Raji (cell line): ENCODE measurements around the gene TSPAN32.

Source experiments
- POLR2A ChIP-seq: IDR thresholded peaks from 2 replicates; pipeline ENCODE4 v1.6.1; 2011; ENCODE audit warnings: low read depth, low read length, control low read depth; ENCODE audit not compliant: insufficient read depth

The TSPAN32 gene

GRCh38 chr11:2325719-2326118 is 23.9 kb downstream of the TSPAN32 start:
- no peak for TF ChIP-seq POLR2A

GRCh38 chr11:2327032-2327431 is 25.2 kb downstream of the TSPAN32 start:
- no peak for TF ChIP-seq POLR2A

DNA sequence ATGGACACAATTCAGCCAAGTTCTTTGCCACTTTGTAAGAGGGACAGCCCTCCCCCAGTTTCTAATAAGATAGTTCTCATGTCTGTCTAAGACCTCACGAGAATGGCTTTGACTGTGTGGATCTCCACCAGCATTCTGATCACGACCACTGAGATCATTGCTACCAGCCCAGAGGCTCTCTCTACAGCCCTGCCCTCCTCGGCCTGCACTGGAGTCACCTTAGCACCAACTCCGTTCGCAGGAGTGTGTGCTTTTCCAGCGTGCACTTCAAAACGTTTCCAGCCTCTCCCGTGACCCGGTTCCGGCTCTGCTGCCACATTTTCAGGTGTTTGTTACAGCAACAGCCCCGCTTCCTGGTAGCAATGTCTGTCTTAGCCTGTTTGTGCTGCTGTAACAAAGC is 26.2 kb downstream of the TSPAN32 start:
- no peak for TF ChIP-seq POLR2A

DNA sequence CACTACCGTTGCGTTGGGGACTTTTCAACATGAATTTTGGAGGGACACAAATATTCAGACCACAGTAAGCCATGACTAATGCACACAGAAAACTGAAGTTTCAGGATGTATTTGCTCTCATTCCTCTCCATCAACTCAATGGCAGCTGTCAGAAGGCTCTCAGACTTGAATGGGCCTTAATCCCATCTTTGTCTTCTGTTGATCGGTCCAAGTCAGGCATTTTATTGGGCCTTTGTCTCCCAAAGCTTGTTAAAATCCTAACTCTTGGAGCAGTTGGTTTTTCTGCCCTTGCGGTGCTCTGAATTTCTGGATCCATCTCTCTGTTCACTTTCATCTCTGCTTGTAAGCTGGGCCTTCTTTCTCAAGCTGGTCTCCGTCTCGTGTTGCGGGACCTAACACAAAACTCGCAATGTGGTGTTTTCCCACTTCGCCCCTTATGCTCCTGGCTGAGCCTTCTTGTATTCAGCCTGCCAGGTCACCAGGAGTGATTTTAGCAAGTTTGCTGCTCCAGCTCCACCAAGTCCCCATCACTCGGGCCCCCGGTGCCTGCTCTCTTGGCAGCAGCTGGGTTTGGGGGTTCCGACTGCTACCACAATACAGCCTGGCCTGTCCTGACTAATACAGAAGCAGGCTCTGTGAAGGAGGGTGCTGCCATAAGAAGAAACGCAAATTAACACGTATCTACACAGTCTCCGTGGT is 27.0 kb downstream of the TSPAN32 start:
- TF ChIP-seq POLR2A, result no peak

- no peak for TF ChIP-seq POLR2A
These were observed 27.7 kb downstream of the TSPAN32 start for GRCh38 chr11:2329551-2329950.

- TF ChIP-seq POLR2A, result no peak
These were observed 28.9 kb downstream of the TSPAN32 start for GRCh38 chr11:2330696-2331095.

DNA sequence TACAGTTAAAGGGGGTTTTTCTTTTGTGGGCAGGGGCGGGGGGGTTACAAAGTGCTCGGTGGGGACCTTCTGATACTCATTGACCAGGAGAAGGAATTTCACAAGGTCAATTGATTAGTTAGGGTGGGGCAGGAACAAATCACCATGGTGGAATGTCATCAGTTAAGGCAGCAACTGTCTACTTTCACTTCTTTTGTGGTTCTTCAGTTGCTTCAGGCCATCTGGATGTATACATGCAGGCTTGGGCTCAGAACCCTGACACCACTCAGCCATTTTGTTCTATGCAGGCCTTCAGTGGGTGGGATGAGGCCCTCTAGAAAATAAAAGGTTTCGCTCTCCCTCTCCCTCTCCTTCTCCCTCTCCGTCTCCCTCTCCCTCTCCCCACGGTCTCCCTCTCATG is 29.6 kb downstream of the TSPAN32 start:
- TF ChIP-seq POLR2A, result no peak

DNA sequence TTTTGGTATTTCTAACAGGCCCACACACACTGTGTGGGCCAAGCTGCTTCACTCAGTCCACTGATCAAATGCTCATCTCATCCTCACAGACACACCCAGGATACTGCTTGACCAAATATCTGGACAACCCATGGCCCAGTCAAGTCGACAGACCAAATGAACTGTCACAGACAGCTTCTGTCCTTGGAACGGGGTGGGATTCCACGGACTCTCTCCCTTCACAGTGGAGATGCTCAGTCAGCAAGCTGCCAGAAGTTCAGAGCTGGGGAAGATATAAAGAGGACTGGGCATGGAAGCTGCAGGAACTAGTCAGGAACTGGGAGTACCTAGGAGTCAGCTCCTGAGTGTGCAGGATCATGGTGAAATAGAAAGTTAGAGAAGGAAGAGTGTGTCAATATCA is 40.7 kb downstream of the TSPAN32 start:
- TF ChIP-seq POLR2A, result no peak

GRCh38 chr11:2342981-2343380 is 41.2 kb downstream of the TSPAN32 start:
- no peak for TF ChIP-seq POLR2A

DNA sequence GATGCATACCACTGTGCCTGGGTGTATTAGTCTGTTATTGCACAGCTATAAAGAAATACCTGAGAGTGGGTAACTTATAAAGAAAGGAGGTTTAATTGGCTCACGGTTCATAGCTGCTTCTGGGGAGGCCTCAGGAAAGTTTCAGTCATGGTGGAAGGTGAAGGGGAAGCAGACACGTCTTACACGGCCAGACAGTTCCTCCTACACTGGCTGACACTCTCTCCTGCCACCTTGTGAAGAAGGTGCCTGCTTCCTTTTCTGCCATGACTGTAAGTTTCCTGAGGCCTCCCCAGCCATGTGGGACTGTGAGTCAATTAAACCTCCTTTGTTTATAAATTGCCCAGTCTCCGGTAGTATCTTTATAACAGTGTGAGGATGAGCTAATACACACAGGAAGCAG is 41.7 kb downstream of the TSPAN32 start:
- no peak for TF ChIP-seq POLR2A

GRCh38 chr11:2345050-2345449 is 43.2 kb downstream of the TSPAN32 start:
- no peak for TF ChIP-seq POLR2A

DNA sequence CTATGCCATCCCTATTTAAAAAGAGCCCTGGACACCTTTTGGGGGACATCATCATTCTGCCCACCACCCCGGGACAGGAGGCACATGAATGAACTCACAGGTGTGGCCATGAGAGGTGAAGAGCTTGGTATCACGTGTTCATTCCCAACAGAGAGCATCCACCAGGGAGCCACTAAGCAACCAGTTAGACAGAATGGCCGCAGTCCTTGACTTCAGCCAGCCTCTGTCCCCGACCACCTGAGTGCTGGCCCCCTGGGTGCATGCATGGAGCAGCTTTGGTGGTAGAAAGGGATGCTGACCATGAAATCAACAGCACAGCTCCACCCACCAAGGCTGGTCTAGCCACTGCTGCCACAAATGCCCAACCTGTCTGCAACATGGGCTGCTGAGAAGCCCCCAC is 44.2 kb downstream of the TSPAN32 start:
- no peak for TF ChIP-seq POLR2A

DNA sequence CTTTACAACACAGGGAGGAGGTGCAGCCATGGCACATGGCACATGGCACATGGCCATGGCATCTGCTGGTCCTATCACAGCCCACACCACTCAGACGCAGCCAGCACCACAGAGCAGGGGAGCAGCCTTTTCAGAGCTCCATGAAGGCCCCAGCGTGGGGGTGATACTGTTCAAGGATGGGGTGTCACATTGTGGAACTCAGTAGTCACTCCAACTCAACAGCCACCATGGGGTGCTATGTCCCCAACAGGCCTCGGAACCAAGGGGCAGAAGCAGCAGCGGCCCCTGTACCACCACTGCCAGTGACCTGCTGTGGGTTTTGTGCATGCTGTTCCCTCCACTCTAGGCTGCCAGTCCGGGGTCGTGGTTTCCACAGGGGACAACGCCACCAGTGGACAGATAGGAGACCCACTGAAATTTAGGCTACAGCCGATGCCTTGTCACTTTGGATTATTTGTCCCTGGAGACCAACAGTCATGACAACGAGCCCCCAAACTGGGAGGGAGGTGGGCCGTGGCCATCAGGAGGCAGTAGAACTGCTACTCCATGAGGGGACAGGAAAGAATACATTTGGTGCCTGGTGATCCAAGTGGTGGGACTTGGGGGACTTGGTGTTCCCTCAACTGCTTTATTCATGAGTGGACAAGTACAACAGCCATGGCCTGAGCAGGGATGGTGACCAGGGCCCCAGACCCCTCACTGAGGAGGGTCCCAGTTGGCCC is 44.9 kb downstream of the TSPAN32 start:
- TF ChIP-seq POLR2A, result no peak

GRCh38 chr11:2347308-2347830 is 45.6 kb downstream of the TSPAN32 start:
- TF ChIP-seq POLR2A, result no peak

- no peak for TF ChIP-seq POLR2A
These were observed 47.2 kb downstream of the TSPAN32 start for GRCh38 chr11:2348986-2349385.

- no peak for TF ChIP-seq POLR2A
These were observed 49.9 kb downstream of the TSPAN32 start for GRCh38 chr11:2351701-2352100.

- no peak for TF ChIP-seq POLR2A
These were observed 50.6 kb downstream of the TSPAN32 start for GRCh38 chr11:2352420-2352819.

DNA sequence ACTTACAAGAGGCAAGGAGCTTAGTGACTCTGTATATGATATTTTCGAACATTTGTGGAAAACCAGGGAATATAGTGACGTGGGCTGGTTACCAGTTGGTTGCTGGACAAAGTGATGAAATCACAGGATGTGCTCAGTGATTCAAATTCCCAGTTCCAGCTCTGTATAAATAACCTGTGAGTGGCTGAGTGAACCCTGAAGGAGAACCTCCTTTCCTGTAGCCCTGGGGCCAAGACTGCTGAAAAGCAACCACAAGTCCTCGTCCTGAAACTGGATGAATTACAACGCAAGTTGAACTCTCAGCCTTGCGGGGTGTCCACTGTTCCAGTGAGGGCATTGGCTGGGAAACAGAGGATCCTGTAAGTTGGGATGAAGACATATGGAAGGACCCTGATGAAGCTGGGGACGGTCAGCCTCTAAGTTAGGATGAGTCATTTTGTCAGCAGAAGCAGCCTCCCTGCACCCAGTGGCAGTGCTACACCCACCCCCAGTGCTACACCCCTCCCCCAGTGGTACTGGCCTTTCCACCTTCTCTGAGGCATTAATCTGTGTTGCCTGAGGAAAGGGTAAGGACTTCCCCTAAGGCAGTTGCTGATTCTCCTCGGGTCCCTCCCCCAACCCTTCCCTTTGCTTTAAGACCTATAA is 53.3 kb downstream of the TSPAN32 start:
- TF ChIP-seq POLR2A, result no peak
